ENCODE measurements around the gene SORD.
"Not testable (repeated sequence)": the region's sequence is repeated elsewhere in the genome, so short reads cannot be mapped to it uniquely, and the experiment has no call there.

The SORD gene

DNA sequence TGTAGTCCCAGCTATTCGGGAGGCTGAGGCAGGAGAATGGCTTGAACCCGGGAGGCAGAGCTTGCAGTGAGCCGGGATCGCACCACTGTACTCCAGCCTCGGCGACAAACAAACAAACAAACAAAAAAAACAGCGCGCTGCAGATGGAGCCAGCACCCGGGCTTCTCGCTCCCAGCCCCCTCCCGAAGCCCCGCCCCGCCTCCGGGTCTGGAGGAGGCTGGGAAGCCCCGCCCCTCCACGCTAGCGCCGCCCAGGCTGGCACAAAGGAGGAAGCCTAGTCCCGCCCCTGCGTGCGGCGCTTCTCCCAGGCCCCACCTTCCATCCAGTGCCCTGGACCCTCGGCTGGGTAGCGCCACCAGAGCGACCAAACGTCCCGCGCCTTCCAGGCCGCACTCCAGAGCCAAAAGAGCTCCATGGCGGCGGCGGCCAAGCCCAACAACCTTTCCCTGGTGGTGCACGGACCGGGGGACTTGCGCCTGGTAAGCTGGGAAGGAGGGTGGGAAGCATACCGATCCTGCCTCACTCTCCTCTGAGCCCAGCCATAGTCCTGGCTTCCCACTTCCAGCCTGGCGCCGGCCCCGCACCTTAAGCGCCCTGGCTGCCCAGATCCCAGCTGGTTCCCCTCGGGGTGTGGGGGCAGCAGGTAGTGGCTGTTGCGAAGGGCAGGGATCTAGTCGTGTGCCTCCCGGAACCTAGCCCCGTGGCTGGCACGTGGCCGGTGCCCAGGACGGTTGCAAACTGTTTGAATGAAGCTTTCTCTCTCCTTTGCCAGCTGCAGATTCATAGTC is at the start of gene SORD:
TSS of gene SORD (plus strand) at position 325 of the 788 bp plus-strand sequence. CDS start at position 414, 89 bp downstream.
- peak; percentile 74 for DNase-seq

DNA sequence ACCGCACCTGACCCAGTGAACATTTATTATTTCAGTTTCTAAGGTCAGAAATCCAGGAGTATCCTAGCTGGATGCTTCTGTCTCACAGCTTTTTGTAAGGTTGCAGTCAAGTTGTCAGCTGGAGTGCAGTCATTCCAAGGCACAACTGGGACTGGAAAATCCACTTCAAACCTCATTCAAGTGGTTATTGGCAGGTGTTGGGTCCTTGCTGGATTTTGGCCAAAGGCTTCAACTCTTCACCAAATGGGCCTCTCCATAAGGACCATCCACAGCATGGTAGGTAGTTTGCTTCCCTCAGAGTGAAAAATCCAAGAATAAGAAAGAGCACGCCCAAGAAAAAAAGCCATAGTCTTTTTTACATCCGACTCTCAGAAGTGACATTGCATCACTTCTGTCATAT is 46.8 kb upstream of the SORD start:
- not testable (repeated sequence) for DNase-seq

DNA sequence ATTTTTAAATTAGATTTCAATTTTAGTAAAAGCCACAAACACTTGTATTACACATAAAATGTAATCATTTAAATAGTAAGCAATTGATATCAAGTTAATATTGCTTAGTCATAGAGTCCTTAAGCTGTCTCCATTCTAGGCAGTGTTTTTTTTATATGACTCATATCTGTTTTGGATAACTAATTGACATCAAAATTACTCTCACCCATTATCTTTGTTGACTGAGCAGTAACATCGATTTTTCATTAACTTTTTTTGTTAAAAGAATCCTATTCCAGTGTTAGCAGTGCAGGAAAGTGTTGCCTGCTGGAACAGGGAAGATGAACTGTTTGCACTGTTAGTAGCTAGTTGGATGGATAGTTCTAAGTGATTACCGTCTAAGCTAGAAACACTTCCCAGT is 45.2 kb upstream of the SORD start:
- not testable (repeated sequence) for DNase-seq

DNA sequence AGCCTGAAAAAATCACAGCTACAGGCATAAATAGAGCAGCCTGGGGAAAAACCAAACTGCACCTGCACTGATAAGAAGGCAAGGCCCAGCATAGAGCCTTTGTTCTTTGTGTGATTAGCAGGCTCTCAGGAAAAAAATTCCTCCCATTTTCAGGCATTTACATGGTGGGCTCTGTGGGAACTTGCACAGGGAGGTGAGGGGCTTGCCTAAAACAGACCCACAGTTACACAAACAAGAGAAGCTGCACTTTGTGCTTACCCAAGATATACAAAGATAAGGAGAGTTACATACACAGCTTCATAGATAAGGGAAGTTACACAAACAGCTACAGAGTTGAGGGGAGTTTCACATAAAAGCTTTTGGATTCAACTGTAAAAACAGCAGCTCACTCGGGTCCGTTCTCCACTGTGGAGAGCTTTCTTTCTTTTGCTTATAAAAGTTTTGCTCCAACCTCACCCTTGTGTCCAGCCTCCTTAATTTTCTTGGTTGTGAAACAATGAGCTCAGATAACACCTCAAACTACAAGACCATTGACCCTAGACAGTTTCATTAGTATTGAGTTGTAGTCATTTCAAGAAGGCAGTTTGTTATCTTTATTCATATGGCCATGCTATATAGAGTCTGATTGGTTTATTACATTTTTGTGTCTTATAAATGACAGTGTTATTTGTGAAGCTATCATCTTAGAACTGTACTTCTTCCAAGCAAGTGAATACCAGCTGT is 43.2 kb upstream of the SORD start:
- DNase-seq, result not testable (repeated sequence)

DNA sequence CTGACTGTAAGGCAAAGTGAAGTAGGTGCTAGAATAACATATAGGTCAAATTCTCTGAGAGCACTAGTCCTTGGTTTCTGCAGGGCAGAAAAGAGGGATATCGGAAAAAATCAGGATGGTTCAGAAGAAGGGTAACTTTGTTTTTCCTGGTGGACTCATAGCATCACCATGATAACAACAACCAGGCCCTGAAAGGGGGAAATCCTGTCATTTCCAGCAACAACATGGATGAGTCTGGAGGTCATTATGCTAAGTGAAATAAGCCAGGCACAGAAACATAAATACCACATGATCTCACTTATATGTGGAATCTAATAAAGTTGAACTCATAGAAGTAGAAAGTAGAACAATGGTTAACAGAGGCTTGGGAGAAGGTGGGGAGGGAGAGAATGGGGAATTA is 38.9 kb upstream of the SORD start:
- DNase-seq, result not testable (repeated sequence)

DNA sequence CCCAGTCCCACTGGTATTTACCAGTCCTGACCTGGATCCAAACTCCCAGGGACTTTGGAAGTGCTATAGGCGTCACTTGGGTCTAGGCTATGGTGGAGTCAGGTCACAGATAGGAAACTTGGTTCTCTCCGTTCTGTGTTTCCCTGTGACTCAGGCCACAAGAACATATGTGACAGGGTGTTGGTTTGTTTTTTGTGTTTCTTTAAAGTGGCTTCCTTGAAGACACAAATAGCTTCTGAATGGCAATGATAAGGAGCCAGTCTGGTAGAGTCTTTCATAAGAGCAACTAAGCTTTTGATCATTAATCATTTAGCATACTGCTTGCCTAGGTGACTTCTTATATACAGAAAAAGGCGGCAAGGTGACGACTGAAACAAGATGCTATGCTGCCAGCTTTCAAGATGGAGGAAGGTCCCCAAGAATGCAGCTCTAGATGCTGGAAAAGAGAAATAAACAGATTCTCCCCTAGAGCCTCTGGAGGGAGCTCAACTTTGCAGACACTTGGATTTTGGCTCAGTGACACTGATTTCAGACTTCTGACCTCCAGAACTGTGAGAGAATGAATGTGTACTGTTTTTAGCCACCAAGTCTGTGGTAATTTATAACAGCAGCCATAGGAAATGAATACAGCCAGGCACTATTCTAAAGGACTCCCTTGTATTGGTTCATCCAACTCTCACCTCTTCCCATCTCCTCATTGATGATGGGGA is 36.5 kb upstream of the SORD start:
- not testable (repeated sequence) for DNase-seq

DNA sequence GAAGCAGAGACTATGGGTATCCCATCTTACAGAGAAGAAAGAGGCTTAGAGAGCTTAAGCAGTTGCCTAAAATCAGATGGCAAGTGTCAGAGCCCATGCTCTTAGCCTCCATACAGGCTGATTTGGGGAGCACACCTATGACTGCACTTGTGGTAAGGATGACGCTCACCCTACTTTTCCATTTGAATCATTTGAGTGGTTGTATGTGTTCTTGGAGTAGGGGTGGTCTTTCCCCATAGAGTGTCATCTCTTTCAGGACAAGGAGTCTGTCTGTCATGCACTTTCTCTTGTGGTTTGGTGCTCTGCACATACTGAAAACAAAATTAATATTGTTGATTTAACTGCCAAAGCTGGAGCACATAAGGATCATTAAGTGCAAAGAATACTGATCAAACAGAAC is 35.3 kb upstream of the SORD start:
- DNase-seq, result not testable (repeated sequence)

DNA sequence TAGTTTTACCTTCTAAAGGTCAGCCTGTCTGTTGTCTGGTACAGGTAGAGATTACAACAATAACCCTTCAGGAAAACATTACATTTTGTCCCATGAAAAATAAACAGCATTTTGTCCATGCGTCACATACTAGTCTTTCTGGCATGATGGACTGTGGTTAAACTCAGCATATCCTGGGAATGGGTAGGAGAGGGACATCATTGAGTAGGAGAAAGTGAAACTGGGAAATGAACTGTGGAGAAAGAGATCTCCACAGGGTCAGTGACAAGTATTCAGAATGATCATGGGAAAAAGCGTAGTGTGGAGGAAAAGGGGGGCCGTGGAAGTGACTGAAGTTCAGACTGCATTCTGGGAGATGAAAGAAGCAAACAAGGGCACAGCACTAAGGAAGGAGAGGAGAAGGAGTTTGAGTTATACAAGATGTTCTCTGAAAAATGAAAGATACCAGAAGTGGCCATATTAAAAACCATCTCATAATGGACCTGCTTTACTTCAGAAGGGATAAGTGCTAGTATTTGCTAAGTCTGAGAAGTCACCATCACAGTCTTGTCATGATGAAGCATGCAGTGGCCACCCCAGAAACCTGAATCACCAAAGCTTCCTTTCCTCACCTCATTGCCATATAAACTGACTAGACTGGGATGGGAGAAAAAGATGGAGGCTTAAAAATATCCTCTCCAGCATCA is 34.7 kb upstream of the SORD start:
- not testable (repeated sequence) for DNase-seq

DNA sequence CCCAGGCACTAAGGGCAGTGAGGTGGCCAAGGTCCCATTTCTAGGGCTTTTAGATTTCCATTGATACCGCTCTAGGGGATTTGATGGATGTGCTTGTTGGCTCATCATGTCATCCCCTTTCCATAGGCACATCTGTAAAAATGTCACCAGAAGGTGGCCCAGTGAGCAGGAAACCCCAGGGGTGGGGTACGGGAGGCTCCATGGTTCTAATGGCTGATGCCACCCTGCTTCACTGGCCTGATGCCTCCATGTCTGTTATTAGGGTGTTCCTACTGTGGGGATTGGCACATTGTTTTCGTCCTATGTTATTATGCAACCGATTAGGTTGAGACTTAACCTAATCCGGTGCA is 34.1 kb upstream of the SORD start:
- DNase-seq, result not testable (repeated sequence)

DNA sequence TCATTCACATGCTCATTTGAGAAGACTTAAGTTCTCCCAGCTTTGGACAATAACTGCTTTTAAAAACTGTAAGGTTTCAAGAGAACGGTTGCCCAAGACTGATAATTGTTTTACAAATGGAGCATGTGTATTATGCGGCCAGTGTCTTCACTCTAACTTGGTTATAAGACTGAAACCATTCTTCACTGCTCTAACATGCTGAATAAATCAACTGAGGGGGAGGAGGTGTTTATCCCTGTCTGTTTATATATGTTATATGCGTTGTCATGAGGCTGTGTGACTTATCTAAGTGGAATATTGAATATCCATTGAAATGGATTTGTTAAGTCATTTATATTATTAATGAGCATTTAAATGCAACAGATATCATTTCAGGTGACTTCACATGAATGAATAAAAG is 25.4 kb upstream of the SORD start:
- DNase-seq, result not testable (repeated sequence)

DNA sequence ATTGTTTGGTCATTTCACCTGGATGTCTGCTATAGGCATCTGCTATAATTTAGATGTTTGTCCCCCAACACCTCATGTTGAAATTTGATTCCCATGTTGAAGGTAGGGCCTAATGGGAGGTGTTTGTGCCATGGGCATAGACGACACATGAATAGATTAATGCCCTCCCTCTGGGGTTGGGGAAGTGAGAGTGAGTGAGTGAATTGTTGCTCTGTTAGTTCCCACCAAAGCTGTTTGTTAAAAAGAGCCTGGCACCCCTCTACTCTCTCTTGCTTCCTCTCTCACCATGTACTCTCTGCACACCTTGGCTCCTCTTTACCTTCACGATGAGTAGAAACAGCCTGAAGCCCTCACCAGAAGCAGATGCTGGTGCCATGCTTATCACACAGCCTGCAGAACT is 23.9 kb upstream of the SORD start:
- no peak for DNase-seq

DNA sequence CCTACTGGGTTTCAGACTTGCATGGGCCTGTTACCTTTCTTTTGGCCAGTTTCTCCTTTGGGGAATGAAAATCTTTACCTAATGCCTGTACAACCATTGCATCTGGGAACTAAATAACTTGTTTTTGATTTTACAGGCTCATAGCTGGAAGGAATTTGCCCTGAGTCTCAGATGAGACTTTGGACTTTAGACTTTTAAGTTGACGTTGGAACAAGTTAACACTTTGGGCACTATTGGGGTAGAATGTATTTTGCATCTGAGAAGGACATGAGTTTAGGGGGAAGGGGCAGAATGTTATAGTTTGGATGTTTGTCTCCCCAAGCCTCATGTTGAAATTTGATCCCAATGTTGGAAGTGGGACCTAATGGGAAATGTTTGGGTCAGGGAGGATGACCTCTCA is 21.8 kb upstream of the SORD start:
- DNase-seq, result not testable (repeated sequence)

DNA sequence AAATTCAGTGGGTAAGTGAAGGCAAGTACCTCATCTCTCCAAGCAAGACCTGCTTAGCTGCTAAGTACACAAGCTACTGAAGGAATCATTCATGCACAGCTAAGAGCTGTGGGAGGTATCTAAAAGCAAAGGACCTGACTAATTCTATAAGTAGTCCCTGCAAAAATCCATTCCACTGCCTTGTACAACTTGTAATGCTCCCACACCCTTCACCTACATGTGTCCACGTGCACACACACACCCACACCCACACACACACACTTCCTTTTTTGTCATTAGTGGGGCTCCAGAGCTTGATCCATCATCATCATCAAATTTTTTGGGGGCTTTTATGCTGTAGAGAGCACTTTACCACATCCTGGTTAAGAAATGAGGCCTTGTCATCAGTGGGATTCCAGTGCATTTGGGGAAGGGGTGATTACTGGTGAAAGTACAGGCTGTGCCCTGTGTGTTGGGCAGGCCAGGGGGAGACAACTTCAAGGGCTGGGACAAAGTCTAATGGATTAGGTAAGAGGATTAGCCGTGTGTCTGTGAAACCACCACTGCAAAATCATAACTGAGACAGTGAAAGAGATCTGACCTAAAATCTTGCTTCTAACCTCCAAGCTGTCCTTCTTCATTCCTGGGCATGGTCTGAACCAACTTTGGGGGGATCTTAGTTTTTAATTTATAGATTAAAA is 19.1 kb upstream of the SORD start:
- DNase-seq, result not testable (repeated sequence)

DNA sequence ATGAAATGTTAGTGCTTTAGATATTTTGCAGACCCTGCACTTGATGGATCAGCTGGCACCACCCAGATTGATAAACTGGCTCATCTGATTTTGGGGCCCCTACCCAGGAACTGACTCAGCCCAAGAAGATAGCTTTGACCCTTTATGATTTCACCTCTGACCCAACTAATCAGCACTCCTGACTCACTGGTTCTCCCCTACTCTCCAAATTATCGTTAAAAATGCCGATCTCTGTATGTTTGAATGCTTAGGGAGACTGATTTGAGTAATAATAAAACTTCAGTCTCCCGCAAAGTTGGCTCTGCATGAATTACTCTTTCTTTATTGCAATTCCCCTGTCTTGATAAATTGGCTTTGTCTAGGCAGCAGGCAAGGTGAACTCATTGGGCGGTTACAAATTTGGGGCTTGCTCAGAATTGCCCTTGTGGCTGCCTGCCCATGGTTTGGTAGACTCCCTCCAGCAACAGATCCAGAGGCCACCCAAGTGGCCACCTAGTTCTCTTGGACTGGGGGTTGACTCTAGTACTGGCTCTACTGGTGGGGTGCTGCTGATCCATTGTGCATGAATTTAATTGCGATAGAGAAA is 18.3 kb upstream of the SORD start:
- DNase-seq, result not testable (repeated sequence)

DNA sequence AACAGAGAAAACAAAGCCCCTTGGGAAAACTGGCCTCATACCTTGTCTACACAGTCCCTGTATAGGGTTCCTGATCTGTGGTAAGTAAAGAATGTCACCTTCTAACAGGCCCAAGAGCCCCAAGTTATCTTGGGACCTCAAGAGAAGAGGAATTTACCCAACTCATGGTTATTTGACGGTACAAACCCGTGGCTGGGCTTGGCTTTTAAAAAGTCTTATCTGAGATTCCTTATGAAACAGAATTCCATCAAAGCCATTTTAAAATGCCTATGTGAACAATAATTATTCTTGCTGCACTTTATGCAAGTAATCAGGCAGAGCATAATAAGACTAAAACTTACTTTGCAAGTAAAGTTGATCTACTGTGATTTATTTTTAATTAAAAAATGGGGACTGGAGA is 13.9 kb upstream of the SORD start:
- DNase-seq, result no peak

DNA sequence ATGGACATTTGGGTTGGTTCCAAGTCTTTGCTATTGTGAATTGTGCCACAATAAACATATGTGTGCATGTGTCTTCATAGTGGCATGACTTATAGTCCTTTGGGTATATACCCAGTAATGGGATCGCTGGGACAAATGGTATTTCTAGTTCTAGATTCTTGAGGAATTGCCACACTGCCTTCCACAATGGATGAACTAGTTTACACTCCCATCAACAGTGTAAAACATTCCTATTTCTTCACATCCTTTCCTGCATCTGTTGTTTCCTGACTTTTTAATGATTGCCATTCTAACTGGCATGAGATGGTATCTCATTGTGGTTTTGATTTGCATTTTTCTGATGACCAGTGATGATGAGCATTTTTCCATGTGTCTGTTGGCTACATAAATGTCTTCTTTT is 7.9 kb upstream of the SORD start:
- not testable (repeated sequence) for DNase-seq

DNA sequence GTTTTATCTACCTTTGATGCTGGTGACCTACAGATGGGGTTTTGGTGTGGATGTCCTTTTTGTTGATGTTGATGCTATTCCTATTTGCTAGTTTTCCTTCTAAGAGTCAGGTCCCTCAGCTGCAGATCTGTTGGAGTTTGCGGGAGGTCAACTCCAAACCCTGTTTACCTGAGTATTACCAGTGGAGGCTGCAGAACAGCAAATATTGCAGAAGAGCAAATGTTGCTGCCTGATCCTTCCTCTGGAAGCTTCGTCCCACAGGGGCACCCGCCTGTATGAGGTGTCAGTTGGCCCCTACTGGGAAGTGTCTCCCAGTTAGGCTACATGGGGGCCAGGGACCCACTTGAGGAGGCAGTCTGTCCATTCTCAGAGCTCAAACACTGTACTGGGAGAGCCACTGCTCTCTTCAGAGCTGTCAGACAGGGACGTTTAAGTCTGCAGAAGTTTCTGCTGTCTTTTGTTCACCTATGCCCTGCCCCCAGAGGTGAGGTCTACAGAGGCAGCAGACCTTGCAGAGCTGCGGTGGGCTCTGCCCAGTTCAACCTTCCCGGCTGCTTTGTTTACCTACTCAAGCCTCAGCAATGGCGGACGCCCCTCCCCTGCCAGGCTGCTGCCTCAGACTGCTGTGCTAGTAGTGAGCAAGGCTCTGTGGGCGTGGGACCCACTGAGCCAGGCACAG is 2.6 kb upstream of the SORD start:
- not testable (repeated sequence) for DNase-seq

DNA sequence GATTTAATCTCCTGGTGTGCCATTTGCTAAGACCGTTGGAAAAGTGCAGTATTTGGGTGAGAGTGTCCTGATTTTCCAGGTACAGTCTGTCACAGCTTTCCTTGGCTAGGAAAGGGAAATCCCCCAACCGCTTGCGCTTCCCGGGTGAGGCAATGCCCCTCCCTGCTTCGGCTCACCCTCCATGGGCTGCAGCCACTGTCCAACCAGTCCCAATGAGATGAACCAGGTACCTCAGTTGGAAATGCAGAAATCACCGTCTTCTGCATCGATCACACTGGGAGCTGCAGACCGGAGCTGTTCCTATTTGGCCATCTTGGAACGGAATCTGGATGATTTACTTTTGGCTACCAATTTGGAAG is 2.1 kb upstream of the SORD start:
- not testable (repeated sequence) for DNase-seq

DNA sequence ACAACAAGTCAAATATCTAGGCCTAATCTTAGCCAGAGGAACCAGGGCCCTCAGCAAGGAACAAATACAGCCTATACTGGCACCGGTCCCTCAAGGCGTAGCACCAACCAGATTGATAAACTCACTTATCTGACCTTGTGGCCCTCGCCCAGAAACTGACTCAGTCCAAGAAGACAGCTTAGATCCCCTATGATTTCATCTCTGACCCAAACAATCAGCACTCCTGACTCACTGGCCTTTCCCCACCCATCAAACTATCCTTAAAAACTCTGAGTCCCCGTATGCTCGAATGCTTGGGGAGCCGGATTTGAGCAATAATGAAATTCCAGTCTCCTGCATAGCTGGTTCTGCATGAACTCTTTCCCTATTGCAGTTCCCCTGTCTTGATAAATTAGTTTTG is 1.6 kb upstream of the SORD start:
- DNase-seq, result no peak

DNA sequence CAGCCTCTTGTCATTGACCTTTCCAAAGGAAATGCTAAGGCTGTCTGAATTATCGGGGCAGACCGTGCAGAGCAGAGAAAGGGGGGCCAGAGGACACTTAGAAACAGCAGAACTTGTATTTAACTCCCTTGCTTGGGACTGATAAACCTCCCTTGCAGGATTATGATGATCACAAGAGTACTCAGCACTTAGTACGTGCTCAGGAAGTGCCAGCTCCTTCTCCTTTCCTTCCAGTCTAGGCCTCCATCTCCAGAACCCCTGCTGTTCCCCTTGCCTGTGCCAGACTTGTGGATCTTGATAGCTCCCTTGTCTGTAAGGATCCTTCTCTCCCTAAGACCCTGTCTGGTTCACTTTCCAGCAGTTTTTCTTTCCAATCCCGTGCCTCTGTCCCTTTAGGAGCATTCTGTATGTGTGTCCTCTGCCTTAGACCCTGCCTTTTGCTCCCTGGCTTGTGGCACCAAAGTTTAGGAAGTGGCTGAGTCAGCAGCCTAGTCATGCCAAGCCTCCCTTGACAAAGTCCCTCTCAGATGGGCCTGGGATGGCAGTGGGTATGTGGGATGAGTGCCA is 747 bp downstream of the SORD start:
- no peak for DNase-seq

DNA sequence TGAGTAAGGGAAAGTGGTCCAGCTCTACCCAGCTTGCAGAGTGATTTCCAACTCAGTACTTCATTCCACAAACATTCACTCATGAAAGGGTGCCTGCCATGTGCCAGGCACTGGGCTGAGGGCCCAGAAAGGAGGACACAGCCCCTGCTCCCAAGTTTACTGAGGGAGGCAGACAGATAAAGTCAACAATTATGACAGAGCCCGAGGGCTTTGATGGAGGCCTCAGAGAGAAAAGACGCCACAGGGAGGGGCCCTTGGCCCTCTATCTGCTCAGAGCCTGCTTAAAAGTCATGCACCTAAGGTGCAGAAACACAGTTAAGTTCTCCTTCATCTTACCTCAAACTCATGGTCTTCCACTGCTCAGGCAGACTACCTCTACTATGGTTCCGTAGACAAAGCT is 1.7 kb downstream of the SORD start:
- DNase-seq, result not testable (repeated sequence)

Measured in NCI-H1694 (cell line).